Chondrocyte (in vitro differentiated cells): ENCODE measurements around the gene ISLR2. TPM values are rescaled to one million over a fixed set of nuclear protein-coding genes. Genes with fewer than 3 reads are reported as not detected.
A peak's percentile ranks its signal among the peaks of the same experiment; 100 is the strongest.

Experiments used
- DNase-seq: peaks from one replicate; pipeline ENCODE4 v3.0.0; 2021; ENCODE audit warnings: mixed read lengths, low spot score
- H3K27ac Mint-ChIP-seq: one replicate; pipeline ENCODE4 v1.8.0; 2021; ENCODE audit warnings: mild to moderate bottlenecking, moderate library complexity, mixed read lengths; ENCODE audit not compliant: unreplicated experiment
- H3K27me3 Mint-ChIP-seq: 2 replicates; pipeline ENCODE4 v1.8.0; 2021; ENCODE audit warnings: low read depth, mixed read lengths
- H3K36me3 Mint-ChIP-seq: 2 replicates; pipeline ENCODE4 v1.8.0; 2021; ENCODE audit warnings: low read depth, mixed read lengths
- H3K4me1 Mint-ChIP-seq: 2 replicates; pipeline ENCODE4 v1.8.0; 2021; ENCODE audit warnings: low read depth, mild to moderate bottlenecking, mixed read lengths
- H3K4me3 Mint-ChIP-seq: one replicate; pipeline ENCODE4 v1.8.0; 2021; ENCODE audit warnings: mild to moderate bottlenecking, moderate library complexity, mixed read lengths; ENCODE audit not compliant: unreplicated experiment
- H3K9me3 Mint-ChIP-seq: 2 replicates; pipeline ENCODE4 v1.8.0; 2021; ENCODE audit warnings: low read depth, mixed read lengths
- total RNA-seq: library from RNA; stranded (reverse); gene quantifications from 3 replicates; pipeline ENCODE4 v1.2.1, GENCODE V29; 2021
- TF ChIP-seq, protein P1 (sequence below): fragments of 200-600 bp; sonication (generic); IDR thresholded peaks from 2 replicates; pipeline ENCODE4 v1.5.0; 2021; ENCODE audit warnings: antibody characterized with exemption, mild to moderate bottlenecking, moderate library complexity

ISLR2 gene
- total RNA-seq, 1 donor from 2014 or later = 3.2 TPM

DNA sequence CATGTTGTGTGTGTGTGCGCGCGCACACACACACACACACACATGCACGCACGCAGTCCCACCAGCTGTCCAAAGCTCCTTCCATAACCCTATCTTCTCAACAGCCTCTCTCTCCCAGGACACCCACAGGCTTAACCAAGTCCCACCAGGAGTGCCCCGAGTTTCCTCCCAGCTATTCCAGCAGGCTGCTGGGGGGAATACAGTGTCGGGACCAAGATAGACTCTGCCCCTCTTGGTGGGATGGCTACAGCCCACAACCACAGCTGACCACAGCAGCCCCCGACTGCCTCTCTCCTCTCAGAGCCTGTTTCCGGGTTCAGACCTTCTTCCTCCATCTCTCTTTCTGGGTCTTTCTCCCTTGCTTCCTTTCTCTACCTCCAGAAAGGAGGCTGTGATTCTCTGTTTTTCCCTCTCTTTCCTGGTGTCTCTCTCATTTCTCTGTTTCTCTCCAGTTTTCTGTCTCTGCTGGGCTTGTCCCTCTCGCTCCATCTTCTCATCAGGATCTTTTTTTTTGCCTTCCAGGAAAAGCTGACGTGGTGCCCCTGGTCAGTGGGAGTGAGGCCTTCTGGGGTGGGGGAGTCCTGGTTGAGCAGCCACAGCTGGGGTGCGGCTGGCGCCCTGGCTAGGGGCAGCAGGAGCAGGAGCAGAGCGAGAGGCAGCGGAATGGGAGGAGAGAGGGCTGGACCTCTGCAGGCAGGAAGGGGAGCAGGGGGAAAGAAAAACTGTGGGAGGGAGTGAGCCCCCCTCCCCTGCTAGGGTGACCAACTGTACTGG lies 39.9 kb downstream of the ISLR2 start:
- TF ChIP-seq, protein P1, sequence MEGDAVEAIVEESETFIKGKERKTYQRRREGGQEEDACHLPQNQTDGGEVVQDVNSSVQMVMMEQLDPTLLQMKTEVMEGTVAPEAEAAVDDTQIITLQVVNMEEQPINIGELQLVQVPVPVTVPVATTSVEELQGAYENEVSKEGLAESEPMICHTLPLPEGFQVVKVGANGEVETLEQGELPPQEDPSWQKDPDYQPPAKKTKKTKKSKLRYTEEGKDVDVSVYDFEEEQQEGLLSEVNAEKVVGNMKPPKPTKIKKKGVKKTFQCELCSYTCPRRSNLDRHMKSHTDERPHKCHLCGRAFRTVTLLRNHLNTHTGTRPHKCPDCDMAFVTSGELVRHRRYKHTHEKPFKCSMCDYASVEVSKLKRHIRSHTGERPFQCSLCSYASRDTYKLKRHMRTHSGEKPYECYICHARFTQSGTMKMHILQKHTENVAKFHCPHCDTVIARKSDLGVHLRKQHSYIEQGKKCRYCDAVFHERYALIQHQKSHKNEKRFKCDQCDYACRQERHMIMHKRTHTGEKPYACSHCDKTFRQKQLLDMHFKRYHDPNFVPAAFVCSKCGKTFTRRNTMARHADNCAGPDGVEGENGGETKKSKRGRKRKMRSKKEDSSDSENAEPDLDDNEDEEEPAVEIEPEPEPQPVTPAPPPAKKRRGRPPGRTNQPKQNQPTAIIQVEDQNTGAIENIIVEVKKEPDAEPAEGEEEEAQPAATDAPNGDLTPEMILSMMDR = no peak
- Mint-ChIP-seq H3K9me3 (no peaks in the 10 kb centered on the region), H3K36me3 (peaks cover 2% of the 10 kb centered on the region), H3K4me3 (no peak overlapping the region), H3K4me1 (peaks cover 56% of the 10 kb centered on the region), H3K27me3 (no peaks in the 10 kb centered on the region), H3K27ac (no peak overlapping the region)
- no peak for DNase-seq

DNA sequence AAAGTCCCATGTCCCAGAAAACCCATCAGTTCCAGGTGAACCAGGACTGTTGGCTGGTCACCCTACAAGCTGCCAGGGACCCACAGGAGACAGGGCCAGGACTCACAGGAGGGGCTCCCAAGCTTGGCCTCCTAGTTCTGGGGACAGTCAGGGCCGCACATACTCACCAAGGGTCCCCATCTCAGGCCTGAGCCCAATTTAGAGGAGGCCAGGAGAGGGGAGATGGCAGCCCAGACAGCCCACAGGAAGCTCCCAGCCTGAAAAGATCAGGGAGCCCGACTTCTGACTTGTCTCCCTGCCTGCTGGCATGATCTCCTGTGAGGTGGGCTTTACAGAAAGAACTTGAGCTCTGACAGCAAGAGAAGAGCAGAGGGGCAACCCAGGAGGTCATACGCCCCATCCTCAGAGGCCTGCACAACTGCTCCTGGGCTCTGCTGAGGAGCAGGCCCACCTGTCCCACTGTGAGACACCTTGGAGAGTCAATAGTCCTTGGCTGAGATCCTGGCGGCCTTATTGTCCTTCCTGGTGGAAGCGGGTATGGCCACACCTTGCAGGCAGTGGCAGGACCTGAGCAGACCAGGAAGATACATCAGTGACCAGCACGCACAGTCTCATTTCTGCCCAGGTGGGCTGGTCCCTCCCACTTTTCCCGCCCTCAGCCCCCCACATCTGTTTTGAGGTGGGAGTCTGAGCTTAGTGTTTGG lies 40.6 kb downstream of the ISLR2 start:
- peaks cover 2% of the 10 kb centered on the region for H3K36me3 Mint-ChIP-seq
- H3K9me3 Mint-ChIP-seq = no peaks in the 10 kb centered on the region
- H3K4me1 Mint-ChIP-seq = peaks cover 64% of the 10 kb centered on the region
- TF ChIP-seq, protein P1 = no peak
- DNase-seq = no peak
- no peak overlapping the region for H3K27ac Mint-ChIP-seq
- no peaks in the 10 kb centered on the region for H3K27me3 Mint-ChIP-seq
- H3K4me3 Mint-ChIP-seq = no peak overlapping the region

DNA sequence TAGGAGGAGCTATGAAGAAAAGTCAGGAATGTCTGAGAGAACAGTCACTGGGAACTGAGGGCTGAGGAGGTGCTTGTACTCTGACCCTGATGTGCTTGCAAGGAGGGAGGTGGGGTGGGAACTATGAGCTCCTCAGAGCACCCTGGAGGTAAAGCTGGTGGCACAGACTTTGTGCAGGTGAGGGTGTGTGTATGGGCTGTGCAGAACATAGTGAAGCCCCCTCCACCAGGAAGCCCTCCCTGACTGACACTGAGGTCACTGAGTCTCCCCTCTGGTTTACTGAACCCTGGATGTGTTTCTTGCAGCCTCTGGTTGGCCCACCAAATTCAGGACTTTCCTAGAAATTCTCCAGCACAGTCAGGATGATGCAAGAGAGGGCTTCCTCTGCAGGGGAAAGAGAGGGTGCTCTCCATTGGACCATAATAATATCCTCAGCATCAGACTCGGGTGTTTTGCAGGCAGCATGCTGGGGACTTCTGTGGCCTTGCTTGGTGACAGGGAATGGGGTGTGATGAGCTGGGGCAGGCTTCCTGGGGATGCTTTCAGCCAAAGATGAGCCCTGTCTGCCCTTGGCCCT lies 41.7 kb downstream of the ISLR2 start:
- peaks cover 74% of the 10 kb centered on the region for H3K4me1 Mint-ChIP-seq
- peaks cover 5% of the 10 kb centered on the region for H3K36me3 Mint-ChIP-seq
- H3K4me3 Mint-ChIP-seq = no peak overlapping the region
- no peaks in the 10 kb centered on the region for H3K9me3 Mint-ChIP-seq
- no peak for DNase-seq
- peak overlapping the region; percentile 36 for H3K27ac Mint-ChIP-seq
- TF ChIP-seq, protein P1 = no peak
- no peaks in the 10 kb centered on the region for H3K27me3 Mint-ChIP-seq

DNA sequence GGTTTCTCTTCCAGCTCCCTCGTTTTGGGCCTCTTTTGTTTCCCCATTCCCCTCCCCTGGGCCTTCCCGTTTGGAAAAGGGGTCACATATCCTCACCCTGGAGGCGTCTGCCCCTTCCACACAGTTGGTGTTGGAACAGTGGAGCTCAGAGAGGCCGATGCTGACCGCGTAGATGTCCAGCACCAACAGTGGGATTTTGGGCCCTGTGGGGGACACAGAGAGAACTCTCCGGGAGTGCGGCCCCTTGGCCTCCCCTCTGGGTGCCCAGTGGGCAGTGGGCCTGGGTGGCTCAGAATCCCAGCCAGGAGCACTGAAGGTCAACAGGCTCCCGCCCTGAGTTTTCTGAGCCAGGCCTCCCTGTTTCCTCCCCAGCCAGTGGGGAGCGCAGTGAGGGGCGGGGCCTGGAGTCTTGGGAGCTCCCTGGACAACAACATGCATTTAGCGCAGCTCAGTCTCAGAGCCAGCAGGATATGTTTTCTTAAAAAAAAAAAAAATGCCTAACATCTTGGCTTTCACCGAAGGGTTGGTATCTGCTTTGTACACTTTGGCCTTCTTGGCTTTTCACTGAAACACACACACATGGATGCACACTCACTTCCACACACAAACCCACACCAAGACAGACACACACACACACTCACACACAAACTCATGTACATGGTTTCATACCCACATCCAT lies 42.5 kb downstream of the ISLR2 start:
- Mint-ChIP-seq H3K27ac (peak overlapping the region; percentile 64), H3K4me1 (peaks cover 82% of the 10 kb centered on the region), H3K36me3 (peaks cover 5% of the 10 kb centered on the region), H3K27me3 (no peaks in the 10 kb centered on the region), H3K4me3 (peak overlapping the region; percentile 28), H3K9me3 (no peaks in the 10 kb centered on the region)
- DNase-seq = no peak
- TF ChIP-seq, protein P1 = peak; percentile 27
